Gastrocnemius medialis (tissue), 4 donors: Measurements from ENCODE around the gene TSNAX. TPM values are rescaled to one million over a fixed set of nuclear protein-coding genes. Genes with fewer than 3 reads are reported as not detected.

ENCODE experiments used
- ATAC-seq, 2 donors: fragments of 150-250 bp; one replicate each; pipeline ENCODE4 v1.9.1; 2016
- DNase-seq, 2 donors: peaks; one replicate each; pipeline ENCODE4 v3.0.0-alpha.2; 2019
- H3K27ac ChIP-seq, 4 donors: fragments of 200-600 bp; sonication (generic); 1 replicate in 1 of 4; 2 replicates in 3 of 4; pipeline ENCODE4 v1.5.1; 2016 to 2018; ENCODE audit warnings: mild to moderate bottlenecking in 2 of 4, moderate library complexity in 1 of 4
- H3K27me3 ChIP-seq, 3 donors: fragments of 200-600 bp; sonication (generic) in 2 of 3; 1 replicate in 1 of 3; 2 replicates in 2 of 3; pipeline versions ENCODE4 v1.5.1 to v1.6.0; 2016 to 2019; ENCODE audit warnings: mild to moderate bottlenecking in 1 of 3, moderate library complexity in 1 of 3
- H3K36me3 ChIP-seq, 2 donors: fragments of 200-600 bp; sonication (generic) in 1 of 2; one replicate each; pipeline ENCODE4 v1.5.1; 2017 to 2018
- H3K4me1 ChIP-seq, 2 donors: fragments of 200-600 bp; sonication (generic) in 1 of 2; one replicate each; pipeline ENCODE4 v1.5.1; 2016 to 2017; ENCODE audit warnings: mild to moderate bottlenecking in 2 of 2
- H3K4me3 ChIP-seq, 4 donors: fragments of 200-600 bp; sonication (generic) in 3 of 4; 1 replicate in 1 of 4; 2 replicates in 3 of 4; pipeline ENCODE4 v1.5.1; 2016 to 2019; ENCODE audit warnings: mild to moderate bottlenecking in 2 of 4
- H3K9me3 ChIP-seq, 3 donors: fragments of 200-600 bp; sonication (generic) in 2 of 3; 1 replicate in 1 of 3; 2 replicates in 2 of 3; pipeline ENCODE4 v1.5.1; 2016 to 2019
- CTCF ChIP-seq, 5 experiments: fragments of 450-650 bp in 3 of 5; fragments of 200-600 bp in 2 of 5; sonication (generic) in 2 of 5; IDR thresholded peaks in 4 of 5; conservative IDR thresholded peaks in 1 of 5; 1 replicate in 4 of 5; 2 replicates in 1 of 5; pipeline ENCODE4 v1.5.1; 2016 to 2019; ENCODE audit warnings: antibody characterized with exemption in 5 of 5, mild to moderate bottlenecking in 3 of 5, moderate library complexity in 3 of 5
- POLR2A ChIP-seq, 2 donors: fragments of 450-650 bp; IDR thresholded peaks; one replicate each; pipeline ENCODE4 v1.6.1; 2017; ENCODE audit warnings: antibody characterized with exemption in 2 of 2, mild to moderate bottlenecking in 2 of 2, moderate library complexity in 2 of 2
- in situ Hi-C, 4 donors: fragments of 200-750 bp; cut with MboI; loops; one replicate each; pipeline versions ENCODE4 v1.15.0 to v1.8.0; 2017; ENCODE audit warnings: low sequenced_read_pairs in 4 of 4
- intact Hi-C: fragments of 100-400 bp; cut with DNase I; formaldehyde crosslinking; loops from one replicate; pipeline ENCODE4 v1.15.1; 2023; ENCODE audit warnings: low total_unique reads
- total RNA-seq, 4 donors: library from RNA; depleted of rRNA; stranded (reverse); fragments of >200 nt; gene quantifications; one replicate each; pipeline versions ENCODE4 v1.1.0 to v1.2.3, GENCODE V29; 2016

Gene TSNAX
- total RNA-seq, 4 donors from 2014 or later: 47.8 to 84.2 (median 77.8) TPM

GRCh38 chr1:231576804-231577718, 48.6 kb downstream of the TSNAX start:
- intact Hi-C loops (no loop called here), in situ Hi-C loops (no loop called here)
- no peak overlapping the region for H3K27ac ChIP-seq
- no peak for TF ChIP-seq CTCF (IDR thresholded peaks at IDR 0.05 in 4 of 5, conservative IDR thresholded peaks at IDR 0.05 in 1 of 5)
- H3K27me3 ChIP-seq: no peaks in the 10 kb centered on the region
- no peaks in the 10 kb centered on the region for H3K9me3 ChIP-seq
- H3K36me3 ChIP-seq: no peaks in the 10 kb centered on the region
- ATAC-seq (no peak), DNase-seq (no peak)
- H3K4me3 ChIP-seq: no peak overlapping the region
- H3K4me1 ChIP-seq: no peaks in the 10 kb centered on the region

GRCh38 chr1:231580874-231581273, 52.4 kb downstream of the TSNAX start:
- Histone ChIP-seq H3K27me3 (no peaks in the 10 kb centered on the region), H3K9me3 (no peaks in the 10 kb centered on the region), H3K36me3 (no peaks in the 10 kb centered on the region), H3K27ac (no peak overlapping the region), H3K4me3 (no peak overlapping the region), H3K4me1 (no peaks in the 10 kb centered on the region)
- in situ Hi-C loops: no loop called here
- DNase-seq (no peak), ATAC-seq (no peak)
- no peak for TF ChIP-seq CTCF (IDR thresholded peaks at IDR 0.05 in 4 of 5, conservative IDR thresholded peaks at IDR 0.05 in 1 of 5)
- no peak for TF ChIP-seq POLR2A (IDR thresholded peaks at IDR 0.05)
- intact Hi-C loops: loop anchor here (5.0 kb wide), 1 partner anchor 44 kb away; no protein-coding TSS in a partner anchor

GRCh38 chr1:231581859-231582258, 53.4 kb downstream of the TSNAX start:
- no peaks in the 10 kb centered on the region for H3K4me1 ChIP-seq
- no peak for ATAC-seq
- H3K36me3 ChIP-seq: no peaks in the 10 kb centered on the region
- no peak overlapping the region for H3K4me3 ChIP-seq
- TF ChIP-seq CTCF (IDR thresholded peaks at IDR 0.05 in 4 of 5, conservative IDR thresholded peaks at IDR 0.05 in 1 of 5) (no peak), POLR2A (IDR thresholded peaks at IDR 0.05) (no peak)
- intact Hi-C loops (loop anchor here (5.0 kb wide), 1 partner anchor 45 kb away; no protein-coding TSS in a partner anchor), in situ Hi-C loops (no loop called here)
- H3K27me3 ChIP-seq: no peaks in the 10 kb centered on the region
- DNase-seq: no peak
- no peak overlapping the region for H3K27ac ChIP-seq
- no peaks in the 10 kb centered on the region for H3K9me3 ChIP-seq

- Histone ChIP-seq H3K9me3 (no peaks in the 10 kb centered on the region), H3K27ac (no peak overlapping the region), H3K36me3 (no peaks in the 10 kb centered on the region), H3K4me1 (no peaks in the 10 kb centered on the region), H3K4me3 (no peak overlapping the region), H3K27me3 (no peaks in the 10 kb centered on the region)
- intact Hi-C loops: loop anchor here (5.0 kb wide), 1 partner anchor 46 kb away; no protein-coding TSS in a partner anchor
- no peak for TF ChIP-seq CTCF (IDR thresholded peaks at IDR 0.05 in 4 of 5, conservative IDR thresholded peaks at IDR 0.05 in 1 of 5)
- TF ChIP-seq POLR2A (IDR thresholded peaks at IDR 0.05): no peak
- DNase-seq (no peak), ATAC-seq (no peak)
- in situ Hi-C loops: no loop called here
Observed at GRCh38 chr1:231583376-231583775, 54.9 kb downstream of the TSNAX start.
